OCI-LY3 (cell line): ENCODE measurements around the gene CORO2B.

ENCODE experiments used
- H2AFZ ChIP-seq: fragments of 200-600, 300-600 bp; shearing (Covaris generic); 2 replicates; pipeline ENCODE4 v1.6.0; 2014; ENCODE audit warnings: antibody characterized with exemption, low read depth, low read length
- H3K27ac ChIP-seq: fragments of 200-600, 300-600 bp; sonication (generic); 2 replicates; pipeline ENCODE4 v1.5.1; 2014; ENCODE audit warnings: mild to moderate bottlenecking, low read length, moderate library complexity, mixed read lengths
- H3K27me3 ChIP-seq: fragments of 200-600, 300-600 bp; sonication (generic); 2 replicates; pipeline ENCODE4 v1.6.1; 2014; ENCODE audit warnings: low read depth, low read length, mixed read lengths
- H3K36me3 ChIP-seq: fragments of 200-600, 300-600 bp; sonication (generic); replicated peaks from 2 replicates; pipeline ENCODE3; 2014; ENCODE audit warnings: low read depth, low read length, mixed read lengths
- H3K4me1 ChIP-seq: fragments of 300-600, 200-600 bp; sonication (generic); 2 replicates; pipeline ENCODE4 v1.6.1; 2014; ENCODE audit warnings: low read length, mixed read lengths
- H3K4me2 ChIP-seq: fragments of 200-600, 300-600 bp; sonication (generic); 2 replicates; pipeline ENCODE4 v1.6.1; 2014; ENCODE audit warnings: low read length, mixed read lengths
- H3K4me3 ChIP-seq: fragments of 300-600, 200-600 bp; sonication (generic); 2 replicates; pipeline ENCODE4 v1.5.1; 2014; ENCODE audit warnings: antibody characterized with exemption, mild to moderate bottlenecking, low read length, moderate library complexity
- H3K79me2 ChIP-seq: fragments of 300-600, 200-600 bp; shearing (Covaris generic); 2 replicates; pipeline ENCODE4 v1.6.1; 2014; ENCODE audit warnings: mild to moderate bottlenecking, low read length, mixed read lengths
- H3K9ac ChIP-seq: fragments of 300-600, 200-600 bp; shearing (Covaris generic); 2 replicates; pipeline ENCODE4 v1.6.0; 2014; ENCODE audit warnings: mild to moderate bottlenecking, low read length, moderate library complexity
- H3K9me3 ChIP-seq: fragments of 200-600, 300-600 bp; shearing (Covaris generic); 2 replicates; pipeline ENCODE4 v1.6.1; 2014; ENCODE audit warnings: low read length, mixed read lengths; ENCODE audit not compliant: insufficient read depth
- H4K20me1 ChIP-seq: fragments of 200-600, 300-600 bp; sonication (generic); 2 replicates; pipeline ENCODE4 v1.6.1; 2016; ENCODE audit warnings: low read length, mixed read lengths; ENCODE audit not compliant: insufficient read depth
- CTCF ChIP-seq: fragments of 200-600, 300-600 bp; sonication (generic); IDR thresholded peaks from 2 replicates; pipeline ENCODE4 v1.5.1; 2014; ENCODE audit warnings: antibody characterized with exemption, low read length, low read depth
- EZH2phosphoT487 ChIP-seq: fragments of 200-600 bp; shearing (Covaris generic); IDR thresholded peaks from 2 replicates; pipeline ENCODE4 v1.6.1; 2018; ENCODE audit warnings: antibody characterized with exemption, mixed run types, low read depth

CORO2B gene

GRCh38 chr15:68557469-68558317, 21.1 kb upstream of the CORO2B start:
- Histone ChIP-seq H3K4me3 (no peak overlapping the region), H3K79me2 (no peaks in the 10 kb centered on the region), H3K36me3 (no peaks in the 10 kb centered on the region), H3K4me1 (peaks cover 9% of the 10 kb centered on the region; the same call in 1 of the 2 replicates), H3K4me2 (no peak overlapping the region), H4K20me1 (no peaks in the 10 kb centered on the region; the same call in 1 of the 2 replicates), H3K27ac (no peak overlapping the region), H3K27me3 (peaks cover 67% of the 10 kb centered on the region), H3K9me3 (no peaks in the 10 kb centered on the region), H2AFZ (no peak overlapping the region), H3K9ac (no peak overlapping the region)
- no peak for TF ChIP-seq EZH2phosphoT487
- no peak for TF ChIP-seq CTCF

GRCh38 chr15:68558318-68559305, 20.2 kb upstream of the CORO2B start:
- Histone ChIP-seq H3K4me2 (peak overlapping the region; percentile 89), H3K27ac (no peak overlapping the region), H3K4me1 (peaks cover 9% of the 10 kb centered on the region; the same call in 1 of the 2 replicates), H4K20me1 (no peaks in the 10 kb centered on the region; the same call in 1 of the 2 replicates), H3K9ac (peak overlapping the region; percentile 8; the same call in 1 of the 2 replicates), H3K36me3 (no peaks in the 10 kb centered on the region), H3K9me3 (no peaks in the 10 kb centered on the region), H3K79me2 (no peaks in the 10 kb centered on the region), H3K4me3 (peak overlapping the region; percentile 73), H2AFZ (peak overlapping the region; percentile 19), H3K27me3 (peaks cover 65% of the 10 kb centered on the region)
- TF ChIP-seq EZH2phosphoT487 (no peak), CTCF (no peak)

GRCh38 chr15:68559345-68560310, 19.2 kb upstream of the CORO2B start:
- no peaks in the 10 kb centered on the region for H3K36me3 ChIP-seq
- H4K20me1 ChIP-seq: no peaks in the 10 kb centered on the region; the same call in 1 of the 2 replicates
- peaks cover 66% of the 10 kb centered on the region for H3K27me3 ChIP-seq
- peak overlapping the region; percentile 61; the same call in 1 of the 2 replicates for H2AFZ ChIP-seq
- TF ChIP-seq CTCF (peak; percentile 92), EZH2phosphoT487 (no peak)
- no peaks in the 10 kb centered on the region for H3K79me2 ChIP-seq
- H3K9me3 ChIP-seq: no peaks in the 10 kb centered on the region
- no peak overlapping the region for H3K27ac ChIP-seq
- peak overlapping the region; percentile 8; the same call in 1 of the 2 replicates for H3K9ac ChIP-seq
- peaks cover 9% of the 10 kb centered on the region; the same call in 1 of the 2 replicates for H3K4me1 ChIP-seq
- H3K4me2 ChIP-seq: peak overlapping the region; percentile 89
- H3K4me3 ChIP-seq: peak overlapping the region; percentile 73
